ENCODE results near the gene HSFX4.
"Not testable (repeated sequence)": the region's sequence is repeated elsewhere in the genome, so short reads cannot be mapped to it uniquely, and the experiment has no call there.

Gene HSFX4

GRCh38 chrX:149929400-149929799, at the start of gene HSFX4:
HSFX4 (plus strand) TSS chrX:149929573; CDS start chrX:149929645, 72 bp downstream.
- not testable (repeated sequence) for H3K27ac ChIP-seq; H4K20me1 ChIP-seq; H3K9me3 ChIP-seq (replicated peaks in 1 of 11); H3K4me3 ChIP-seq; H3K4me2 ChIP-seq; H3K4me1 ChIP-seq; H3K27me3 ChIP-seq; H3K9ac ChIP-seq; H3K36me3 ChIP-seq

GRCh38 chrX:149881081-149881711, 48.2 kb upstream of the HSFX4 start, which contains the start of gene MAGEA8:
MAGEA8 (plus strand) TSS chrX:149881183; CDS start chrX:149884273, 3,090 bp downstream.
- Histone ChIP-seq H3K27me3 (no peaks in the 10 kb centered on the region), H3K4me2 (no peak within 1 kb of the TSS), H4K20me1 (no peaks in the 10 kb centered on the region), H3K4me3 (no peak within 1 kb of the TSS), H3K36me3 (no peaks in the 10 kb centered on the region), H3K27ac (no peak within 1 kb of the TSS), H3K9me3 (replicated peaks in 1 of 11) (peaks cover 0 to 6% (median 0%) of the 10 kb centered on the region in 11 experiments; a peak in 2 of 22 replicates), H3K9ac (no peak within 1 kb of the TSS), H3K4me1 (no peaks in the 10 kb centered on the region)
- no peak for TF ChIP-seq Cebpa-rat (IDR thresholded peaks at IDR 0.05)

GRCh38 chrX:149890828-149891227, 38.5 kb upstream of the HSFX4 start:
- not testable (repeated sequence) for H3K4me3 ChIP-seq; H3K36me3 ChIP-seq; H3K4me2 ChIP-seq; H3K9ac ChIP-seq; H3K27me3 ChIP-seq; H4K20me1 ChIP-seq; H3K4me1 ChIP-seq; H3K9me3 ChIP-seq (replicated peaks in 1 of 11); H3K27ac ChIP-seq

GRCh38 chrX:149898554-149898953, 30.8 kb upstream of the HSFX4 start:
- Histone ChIP-seq H3K27me3 (no peaks in the 10 kb centered on the region), H4K20me1 (no peaks in the 10 kb centered on the region), H3K4me2 (no peak overlapping the region), H3K27ac (no peak overlapping the region), H3K4me1 (no peaks in the 10 kb centered on the region), H3K4me3 (no peak overlapping the region), H3K9ac (no peak overlapping the region), H3K36me3 (no peaks in the 10 kb centered on the region), H3K9me3 (replicated peaks in 1 of 11) (peaks cover 0 to 7% (median 0%) of the 10 kb centered on the region in 11 experiments; a peak in 1 of 22 replicates)
- no peak for TF ChIP-seq Cebpa-rat (IDR thresholded peaks at IDR 0.05)

- Histone ChIP-seq H4K20me1 (no peaks in the 10 kb centered on the region), H3K4me1 (no peaks in the 10 kb centered on the region), H3K9me3 (replicated peaks in 1 of 11) (no peaks in the 10 kb centered on the region), H3K9ac (no peak overlapping the region), H3K36me3 (no peaks in the 10 kb centered on the region), H3K4me3 (no peak overlapping the region), H3K4me2 (no peak overlapping the region), H3K27me3 (no peaks in the 10 kb centered on the region), H3K27ac (no peak overlapping the region)
- TF ChIP-seq Cebpa-rat (IDR thresholded peaks at IDR 0.05): no peak
Observed at GRCh38 chrX:149903889-149904748, 25.3 kb upstream of the HSFX4 start.

- H4K20me1 ChIP-seq: no peaks in the 10 kb centered on the region
- no peak overlapping the region for H3K4me2 ChIP-seq
- no peak overlapping the region for H3K4me3 ChIP-seq
- H3K9me3 ChIP-seq (replicated peaks in 1 of 11): peaks cover 0 to 8% (median 0%) of the 10 kb centered on the region in 11 experiments; a peak in 5 of 22 replicates
- no peaks in the 10 kb centered on the region for H3K27me3 ChIP-seq
- no peaks in the 10 kb centered on the region for H3K4me1 ChIP-seq
- no peak for TF ChIP-seq Cebpa-rat (IDR thresholded peaks at IDR 0.05)
- no peak overlapping the region for H3K9ac ChIP-seq
- no peaks in the 10 kb centered on the region for H3K36me3 ChIP-seq
- H3K27ac ChIP-seq: no peak overlapping the region
Observed at GRCh38 chrX:149908308-149908707, 21.1 kb upstream of the HSFX4 start.

GRCh38 chrX:149908727-149909126, 20.6 kb upstream of the HSFX4 start:
- Histone ChIP-seq H3K4me1 (no peaks in the 10 kb centered on the region), H3K9ac (no peak overlapping the region), H3K4me2 (no peak overlapping the region), H3K4me3 (no peak overlapping the region), H4K20me1 (no peaks in the 10 kb centered on the region), H3K27me3 (no peaks in the 10 kb centered on the region), H3K27ac (no peak overlapping the region), H3K9me3 (replicated peaks in 1 of 11) (peaks cover 0 to 9% (median 0%) of the 10 kb centered on the region in 11 experiments; a peak in 5 of 22 replicates), H3K36me3 (no peaks in the 10 kb centered on the region)
- no peak for TF ChIP-seq Cebpa-rat (IDR thresholded peaks at IDR 0.05)

GRCh38 chrX:149909324-149910177, 19.8 kb upstream of the HSFX4 start:
- Histone ChIP-seq H3K9me3 (replicated peaks in 1 of 11) (peaks cover 0 to 14% (median 0%) of the 10 kb centered on the region in 11 experiments; a peak in 5 of 22 replicates), H3K36me3 (no peaks in the 10 kb centered on the region), H3K4me3 (no peak overlapping the region), H4K20me1 (no peaks in the 10 kb centered on the region), H3K4me1 (no peaks in the 10 kb centered on the region), H3K27me3 (no peaks in the 10 kb centered on the region), H3K27ac (no peak overlapping the region), H3K4me2 (no peak overlapping the region), H3K9ac (no peak overlapping the region)
- TF ChIP-seq Cebpa-rat (IDR thresholded peaks at IDR 0.05): no peak

- Histone ChIP-seq H3K27ac (no peak overlapping the region), H3K9me3 (replicated peaks in 1 of 11) (peaks cover 0 to 14% (median 0%) of the 10 kb centered on the region in 11 experiments; a peak in 5 of 22 replicates), H3K27me3 (no peaks in the 10 kb centered on the region), H3K4me2 (no peak overlapping the region), H3K9ac (no peak overlapping the region), H3K36me3 (no peaks in the 10 kb centered on the region), H4K20me1 (no peaks in the 10 kb centered on the region), H3K4me1 (no peaks in the 10 kb centered on the region), H3K4me3 (no peak overlapping the region)
- no peak for TF ChIP-seq Cebpa-rat (IDR thresholded peaks at IDR 0.05)
Observed at GRCh38 chrX:149910178-149910695, 19.1 kb upstream of the HSFX4 start.
